NCI-H82 treated with DMSO at 0.1 percent for 48 hours (cell line): ENCODE data around the gene PCBP4.

Source experiments
- DNase-seq: peaks from one replicate; lab custom pipeline; 2025; ENCODE audit not compliant: unreplicated experiment; lab: John Stamatoyannopoulos, UW

The PCBP4 gene

GRCh38 chr3:51974277-51974962, 7.2 kb upstream of the PCBP4 start:
- no peak for DNase-seq

DNA sequence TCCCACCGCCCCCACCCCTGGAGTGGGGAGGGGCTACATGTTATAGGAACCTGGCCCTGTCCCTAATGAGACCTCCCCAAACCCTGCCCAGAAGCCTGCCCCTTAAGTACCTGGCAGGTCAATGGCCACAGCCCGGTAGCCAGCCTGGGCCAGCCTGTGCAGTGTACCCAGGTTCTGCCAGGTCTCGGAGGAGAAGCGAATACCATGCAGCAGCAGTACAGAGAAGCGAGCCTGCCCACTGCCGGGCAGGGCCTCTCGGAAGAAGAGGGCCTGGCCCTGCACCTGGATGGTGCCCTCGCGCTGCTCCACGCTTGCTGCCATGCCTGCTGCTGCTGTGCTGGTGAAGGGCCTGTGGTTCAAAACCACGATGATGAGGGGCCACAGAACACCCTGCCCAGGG, 4.1 kb upstream of the PCBP4 start:
- DNase-seq, result no peak

GRCh38 chr3:51970606-51971300, 3.5 kb upstream of the PCBP4 start:
- DNase-seq, result no peak

DNA sequence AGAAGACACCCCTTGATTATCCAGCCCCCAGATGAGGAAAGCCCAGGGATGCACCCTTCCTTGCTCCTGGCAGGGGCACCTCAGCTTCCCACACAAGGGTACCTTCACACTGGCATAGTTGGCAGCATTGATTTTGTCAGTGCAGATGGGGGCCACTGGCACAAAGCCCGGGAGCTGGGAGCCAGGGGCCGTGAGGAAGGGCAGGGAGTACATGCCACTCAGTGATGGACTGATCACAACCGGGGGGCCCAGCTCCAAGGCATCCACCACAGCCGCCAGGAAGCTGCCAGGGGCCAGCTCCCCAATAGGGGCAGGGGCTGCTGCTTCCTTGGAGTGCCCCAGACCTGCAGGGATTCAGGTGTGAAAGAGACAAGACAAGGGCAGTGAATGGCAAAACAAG, 2.6 kb upstream of the PCBP4 start:
- no peak for DNase-seq

DNA sequence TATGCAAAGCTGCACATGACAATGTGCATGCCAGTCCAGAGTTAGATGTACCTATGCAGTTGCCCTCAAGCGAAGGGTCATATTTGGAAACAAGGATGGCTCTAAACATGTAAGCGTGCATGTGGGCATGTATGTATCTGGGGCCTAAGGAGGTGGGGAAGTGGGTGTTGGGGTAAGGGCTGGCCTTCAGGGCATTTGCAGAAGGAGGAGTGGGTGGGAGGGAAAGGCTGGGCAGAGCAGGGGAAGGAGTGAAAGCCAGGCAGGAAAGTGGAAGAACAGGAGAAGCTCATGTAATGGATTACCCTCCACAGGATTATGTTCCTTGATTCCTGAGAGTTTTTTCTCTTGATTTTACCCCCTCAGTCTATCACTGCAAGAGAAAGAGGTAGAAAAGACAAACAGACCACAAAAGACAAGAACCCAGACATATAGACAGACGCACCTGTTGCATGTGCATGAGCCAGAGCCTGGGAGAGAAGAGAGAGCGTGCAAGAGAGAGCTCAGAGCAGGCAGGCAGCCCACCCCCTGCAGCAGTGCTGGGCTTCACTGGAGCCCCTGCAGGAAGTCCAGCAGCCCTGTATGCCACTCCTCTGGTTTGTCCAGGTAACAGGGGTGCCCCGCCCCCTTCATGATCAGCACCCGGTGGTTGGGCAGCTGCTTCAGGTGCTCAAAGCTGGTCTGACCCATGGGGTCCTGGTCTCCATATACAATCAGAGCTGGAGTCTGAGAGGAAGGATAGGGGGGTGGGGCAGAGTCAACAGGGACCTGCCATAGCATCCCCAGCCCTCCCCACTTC, 1.8 kb upstream of the PCBP4 start:
- peak; percentile 38 for DNase-seq

GRCh38 chr3:51968170-51968775, 1.0 kb upstream of the PCBP4 start:
- peak; percentile 86 for DNase-seq

GRCh38 chr3:51966922-51967383, 301 bp downstream of the PCBP4 start:
- DNase-seq, result no peak

- DNase-seq, result no peak
Observed at GRCh38 chr3:51966486-51966885, 768 bp downstream of the PCBP4 start.

DNA sequence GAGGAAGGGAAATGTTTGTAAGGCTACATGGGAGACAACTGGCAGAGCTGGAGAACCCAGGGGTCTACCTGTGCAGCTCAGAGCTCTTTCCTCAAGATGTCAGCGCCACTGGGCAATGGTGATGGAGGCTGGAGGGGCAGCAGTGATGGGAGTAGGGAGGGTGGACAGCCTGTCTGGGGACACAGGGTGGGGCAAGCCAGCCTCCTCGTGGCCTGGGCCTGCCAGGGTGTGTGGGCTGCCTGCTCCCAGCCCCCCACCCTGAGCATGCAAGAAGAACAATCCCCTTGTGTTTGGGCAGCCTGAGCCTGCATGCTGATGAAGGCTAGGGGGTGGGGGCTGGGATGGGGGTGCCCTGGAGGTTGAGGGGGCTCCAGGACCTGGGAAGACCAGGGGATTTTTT, 1.2 kb downstream of the PCBP4 start:
- DNase-seq, result no peak

- peak; percentile 61 for DNase-seq
Observed at GRCh38 chr3:51964521-51964920, 2.7 kb downstream of the PCBP4 start.

DNA sequence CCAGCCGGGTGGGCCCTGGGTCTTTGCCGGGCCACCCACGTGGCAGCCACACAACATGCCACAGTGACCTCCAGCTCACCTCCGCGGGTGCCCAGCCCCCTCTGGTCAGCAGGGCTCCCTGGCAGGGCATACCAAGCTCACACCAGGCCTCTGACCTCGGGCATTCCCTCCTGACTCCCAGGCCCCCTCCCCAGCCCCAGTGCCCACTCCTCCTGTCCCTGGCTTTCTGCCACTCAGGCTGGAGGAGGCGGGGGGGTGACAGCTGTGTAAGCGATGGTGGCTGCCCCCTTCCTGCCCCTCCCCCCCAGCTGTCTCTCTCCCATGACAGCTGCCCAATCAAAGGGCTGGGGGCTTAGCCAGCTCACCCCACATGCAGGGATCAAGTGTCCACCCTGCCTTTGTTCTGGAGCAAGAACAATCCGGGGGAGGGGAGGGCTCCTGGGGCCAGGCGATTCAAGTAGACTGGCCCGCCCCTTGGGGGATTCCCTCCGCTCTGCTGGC, 3.3 kb downstream of the PCBP4 start:
- DNase-seq, result peak; percentile 91

DNA sequence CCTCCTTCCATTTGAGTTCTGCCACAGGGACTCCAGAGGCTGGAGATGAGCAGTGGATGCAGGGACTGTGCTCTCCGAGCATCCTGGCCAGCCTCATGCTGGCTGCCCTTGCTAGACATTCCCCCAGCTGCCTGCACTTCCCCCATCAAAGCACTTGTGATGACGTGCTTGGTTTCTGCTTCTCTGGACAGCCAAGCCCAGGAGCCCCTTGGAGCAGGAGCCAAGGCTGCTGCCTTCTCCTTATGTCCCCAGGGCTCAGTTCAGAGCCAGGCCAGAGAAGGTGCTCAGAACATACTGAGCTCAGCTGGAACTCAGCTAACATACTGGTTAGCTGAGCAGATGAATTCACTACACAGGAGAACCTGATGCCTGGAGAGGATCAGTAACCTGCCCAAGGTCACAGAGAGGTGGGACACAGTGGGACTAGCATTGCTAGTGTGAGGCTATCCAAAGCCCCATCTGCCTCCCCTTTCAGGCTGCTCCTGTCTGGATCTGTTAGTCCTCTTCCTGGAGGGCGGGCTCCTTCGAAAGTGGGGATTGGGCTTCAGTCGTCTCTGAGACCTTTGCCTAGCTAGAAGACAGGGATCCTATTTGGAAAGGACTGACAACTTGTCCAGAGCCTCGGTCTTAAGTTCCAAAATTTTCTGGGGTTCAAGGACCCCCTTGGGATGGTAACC, 4.3 kb downstream of the PCBP4 start:
- peak; percentile 49 for DNase-seq

DNA sequence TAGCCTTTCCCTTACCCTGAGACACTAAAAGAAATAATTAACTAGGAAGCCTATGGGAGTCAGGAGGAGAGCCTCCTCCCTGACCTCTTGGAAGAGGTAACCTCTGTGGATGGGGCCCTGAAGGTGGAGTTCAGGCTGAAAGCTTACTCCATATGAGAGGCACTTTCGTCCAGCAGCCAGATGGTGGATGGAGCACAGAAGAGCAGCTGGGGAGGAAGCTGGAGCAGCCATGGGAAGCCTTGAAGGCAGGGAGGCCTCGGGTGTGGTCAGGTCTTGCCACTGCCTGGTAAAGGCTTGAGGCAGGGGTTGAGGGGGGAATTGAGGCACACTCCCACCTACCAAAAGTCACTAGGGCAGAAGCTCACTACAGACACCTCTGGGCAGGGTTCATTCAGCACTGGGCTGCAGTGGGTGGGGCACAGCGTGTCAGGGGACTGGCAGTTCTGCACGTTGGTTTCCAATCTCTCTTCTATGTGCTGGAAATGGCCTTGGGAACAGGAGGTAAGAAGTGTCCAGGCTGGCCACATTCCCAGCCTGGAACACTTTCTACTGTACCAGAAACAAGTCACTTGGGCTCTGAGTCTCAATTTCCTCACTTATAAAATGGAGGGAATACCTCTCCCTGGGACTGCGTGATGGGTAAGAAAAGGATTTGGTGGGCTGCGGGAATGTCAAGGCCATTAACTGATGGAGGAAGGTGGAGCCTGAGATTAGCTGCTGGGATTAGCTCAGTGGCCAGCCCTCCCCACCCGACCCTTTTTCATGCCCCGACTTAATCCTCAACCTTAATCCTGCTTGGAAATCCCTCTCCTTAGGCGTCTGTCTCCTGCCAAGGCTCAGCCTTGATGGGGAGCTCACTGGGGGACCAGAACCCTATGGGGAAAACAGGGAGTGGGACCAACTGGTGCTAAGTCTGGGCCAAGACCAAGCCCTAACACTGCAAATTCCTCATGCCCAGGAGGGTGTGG, 5.4 kb downstream of the PCBP4 start:
- DNase-seq, result peak; percentile 91

DNA sequence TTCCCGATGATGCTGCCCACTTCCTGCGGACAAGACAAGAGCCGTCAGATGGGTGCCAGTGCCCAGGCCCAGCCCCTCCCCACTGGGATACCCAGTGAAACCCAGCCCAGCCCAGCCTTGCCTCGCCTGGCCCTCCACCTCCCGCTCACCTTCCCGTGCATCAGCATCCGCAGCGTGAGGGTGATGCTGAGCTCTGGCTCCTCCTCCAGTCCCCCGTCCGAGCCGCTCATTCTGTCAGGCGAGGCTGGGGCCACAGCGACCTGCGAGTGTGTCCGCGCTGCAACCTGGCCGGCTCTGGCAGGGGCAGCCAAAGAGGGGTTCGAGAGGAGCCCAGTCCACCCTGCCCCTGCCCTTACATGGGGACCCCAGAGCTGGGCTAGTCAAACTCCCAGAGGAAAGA, 6.2 kb downstream of the PCBP4 start:
- DNase-seq, result no peak

GRCh38 chr3:51960386-51960785, 6.9 kb downstream of the PCBP4 start:
- DNase-seq, result no peak

- no peak for DNase-seq
Observed at GRCh38 chr3:51959651-51960050, 7.6 kb downstream of the PCBP4 start.

DNA sequence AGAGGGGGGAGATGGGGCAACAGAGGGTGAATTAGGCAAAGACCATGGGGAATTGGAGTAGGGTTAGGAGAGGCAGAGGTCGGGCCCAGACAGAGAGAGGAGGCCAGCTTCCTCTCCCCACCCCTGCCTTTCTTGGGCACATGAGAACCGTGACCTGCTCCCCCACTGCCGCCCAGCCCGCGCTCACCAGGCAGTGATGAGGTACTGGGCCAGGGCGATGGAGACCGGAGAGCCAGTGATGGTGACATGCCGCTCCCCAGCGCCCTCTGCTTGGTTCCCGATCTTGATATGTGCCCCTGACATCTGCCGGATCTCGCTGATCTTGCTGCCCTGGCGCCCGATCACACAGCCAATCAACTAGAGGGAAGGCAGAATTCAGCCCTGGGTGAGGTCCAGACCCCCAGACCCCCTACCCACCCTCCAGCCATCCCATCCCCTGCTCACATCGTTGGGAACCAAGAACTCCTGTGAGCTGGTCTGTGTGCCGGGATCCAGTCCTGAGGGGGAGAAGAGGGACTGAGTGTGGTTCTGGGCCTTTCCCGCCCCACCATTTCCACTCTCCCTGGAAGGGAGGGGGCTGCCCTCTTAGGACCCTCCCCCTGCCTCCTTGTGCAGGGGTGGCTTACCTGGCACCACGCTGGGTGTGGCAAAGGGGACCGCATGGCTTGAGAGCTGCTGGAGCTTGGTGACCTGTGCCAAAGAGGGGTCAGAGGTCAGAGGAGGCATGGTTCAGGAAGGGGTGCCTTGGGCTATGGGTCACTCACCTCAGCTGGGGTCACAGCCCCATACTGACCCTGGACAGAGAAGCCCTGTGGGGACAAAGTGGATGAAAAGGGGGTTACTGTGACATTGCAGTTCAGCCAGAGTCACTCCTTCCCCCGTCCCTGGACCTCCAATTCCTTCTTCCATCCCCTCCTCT, 8.4 kb downstream of the PCBP4 start:
- DNase-seq, result no peak

GRCh38 chr3:51957520-51958205, 9.6 kb downstream of the PCBP4 start:
- no peak for DNase-seq
